Activated T-helper 1 cell treated with anti-CD3 and anti-CD28 coated beads, Interleukin-12 subunit alpha, Interleukin-12 subunit beta, Interleukin-2, Interleukin-4 antibody, amounts not matched to agents 30 ng/mL and 10 ng/mL and 1 ng/mL, durations not matched to agents 14 hours and 24 hours and 36 hours (primary cell): ENCODE results near the gene TH. TPM values are rescaled to one million over a fixed set of nuclear protein-coding genes. Genes with fewer than 3 reads are reported as not detected.

ENCODE experiments used
- DNase-seq: peaks from one replicate; pipeline ENCODE4 v3.0.0; 2021; ENCODE audit warnings: low spot score
- H3K27ac Mint-ChIP-seq: one replicate; pipeline ENCODE4 v1.8.0; 2021; ENCODE audit warnings: mild to moderate bottlenecking, mixed read lengths
- H3K27me3 Mint-ChIP-seq: one replicate; pipeline ENCODE4 v1.8.0; 2022; ENCODE audit warnings: mild to moderate bottlenecking, moderate library complexity, mixed read lengths; ENCODE audit not compliant: insufficient read depth
- H3K36me3 Mint-ChIP-seq: one replicate; pipeline ENCODE4 v1.8.0; 2021; ENCODE audit warnings: low read depth, mixed read lengths
- H3K4me1 Mint-ChIP-seq: one replicate; pipeline ENCODE4 v1.8.0; 2021; ENCODE audit warnings: low read depth, mixed read lengths
- H3K4me3 Mint-ChIP-seq: one replicate; pipeline ENCODE4 v1.8.0; 2021; ENCODE audit warnings: mild to moderate bottlenecking, moderate library complexity, mixed read lengths
- H3K9me3 Mint-ChIP-seq: one replicate; pipeline ENCODE4 v1.8.0; 2021; ENCODE audit warnings: mixed read lengths
- intact Hi-C: fragments of 100-400 bp; cut with micrococcal nuclease; formaldehyde crosslinking; loops from one replicate; pipeline ENCODE4 v1.15.1; 2024
- total RNA-seq: library from RNA; stranded (reverse); gene quantifications from 2 replicates; pipeline ENCODE4 v1.2.3, GENCODE V29; 2022

The TH gene
- total RNA-seq, 1 donor from 2014 or later, result not detected

- H3K4me3 Mint-ChIP-seq, result no peak overlapping the region
- no peaks in the 10 kb centered on the region for H3K36me3 Mint-ChIP-seq
- no peak for DNase-seq
- no peak overlapping the region for H3K27ac Mint-ChIP-seq
- intact Hi-C loops, result no loop called here
- no peaks in the 10 kb centered on the region for H3K4me1 Mint-ChIP-seq
- H3K9me3 Mint-ChIP-seq, result no peaks in the 10 kb centered on the region
- H3K27me3 Mint-ChIP-seq, result no peaks in the 10 kb centered on the region
Measured at GRCh38 chr11:2174361-2174760, 2.7 kb upstream of the TH start.

GRCh38 chr11:2173761-2174160 lies 2.1 kb upstream of the TH start:
- intact Hi-C loops, result no loop called here
- Mint-ChIP-seq H3K27me3 (no peaks in the 10 kb centered on the region), H3K4me3 (no peak overlapping the region), H3K9me3 (no peaks in the 10 kb centered on the region), H3K4me1 (no peaks in the 10 kb centered on the region), H3K27ac (no peak overlapping the region), H3K36me3 (no peaks in the 10 kb centered on the region)
- no peak for DNase-seq

GRCh38 chr11:2173150-2173693 lies 1.6 kb upstream of the TH start:
- Mint-ChIP-seq H3K27me3 (no peaks in the 10 kb centered on the region), H3K4me1 (no peaks in the 10 kb centered on the region), H3K4me3 (no peak overlapping the region), H3K27ac (no peak overlapping the region), H3K36me3 (no peaks in the 10 kb centered on the region), H3K9me3 (no peaks in the 10 kb centered on the region)
- no peak for DNase-seq
- intact Hi-C loops, result no loop called here

- Mint-ChIP-seq H3K27me3 (no peaks in the 10 kb centered on the region), H3K27ac (no peak overlapping the region), H3K4me1 (no peaks in the 10 kb centered on the region), H3K36me3 (no peaks in the 10 kb centered on the region), H3K9me3 (no peaks in the 10 kb centered on the region), H3K4me3 (no peak overlapping the region)
- intact Hi-C loops, result no loop called here
- no peak for DNase-seq
Measured at GRCh38 chr11:2172676-2173075, 1.1 kb upstream of the TH start.

GRCh38 chr11:2169626-2170570 lies 1.7 kb downstream of the TH start:
- DNase-seq, result no peak
- Mint-ChIP-seq H3K27ac (no peak overlapping the region), H3K4me1 (no peaks in the 10 kb centered on the region)

GRCh38 chr11:2169005-2169378 lies 2.6 kb downstream of the TH start:
- no peak for DNase-seq
- H3K27me3 Mint-ChIP-seq, result no peaks in the 10 kb centered on the region
- H3K27ac Mint-ChIP-seq, result no peak overlapping the region
- no peak overlapping the region for H3K4me3 Mint-ChIP-seq
- no peaks in the 10 kb centered on the region for H3K36me3 Mint-ChIP-seq
- H3K9me3 Mint-ChIP-seq, result no peaks in the 10 kb centered on the region
- no peaks in the 10 kb centered on the region for H3K4me1 Mint-ChIP-seq
- intact Hi-C loops, result no loop called here

More at GRCh38 chr11:2169626-2170570, 1.7 kb downstream of the TH start:
- H3K4me3 Mint-ChIP-seq, result no peak overlapping the region
- no peaks in the 10 kb centered on the region for H3K27me3 Mint-ChIP-seq
- intact Hi-C loops, result no loop called here
- no peaks in the 10 kb centered on the region for H3K9me3 Mint-ChIP-seq
- no peaks in the 10 kb centered on the region for H3K36me3 Mint-ChIP-seq

- Mint-ChIP-seq H3K27me3 (no peaks in the 10 kb centered on the region), H3K36me3 (no peaks in the 10 kb centered on the region), H3K4me3 (no peak overlapping the region), H3K27ac (no peak overlapping the region), H3K4me1 (no peaks in the 10 kb centered on the region), H3K9me3 (no peaks in the 10 kb centered on the region)
- intact Hi-C loops, result no loop called here
- no peak for DNase-seq
Measured at GRCh38 chr11:2168286-2169004, 3.2 kb downstream of the TH start.

- H3K27ac Mint-ChIP-seq, result no peak overlapping the region
- no peaks in the 10 kb centered on the region for H3K4me1 Mint-ChIP-seq
- H3K27me3 Mint-ChIP-seq, result no peaks in the 10 kb centered on the region
- H3K36me3 Mint-ChIP-seq, result no peaks in the 10 kb centered on the region
- intact Hi-C loops, result no loop called here
- H3K9me3 Mint-ChIP-seq, result no peaks in the 10 kb centered on the region
- DNase-seq, result no peak
- no peak overlapping the region for H3K4me3 Mint-ChIP-seq
Measured at GRCh38 chr11:2167141-2168045, 4.2 kb downstream of the TH start.

- H3K9me3 Mint-ChIP-seq, result no peaks in the 10 kb centered on the region
- no peaks in the 10 kb centered on the region for H3K36me3 Mint-ChIP-seq
- no peak overlapping the region for H3K4me3 Mint-ChIP-seq
- no peaks in the 10 kb centered on the region for H3K27me3 Mint-ChIP-seq
- no peaks in the 10 kb centered on the region for H3K4me1 Mint-ChIP-seq
- intact Hi-C loops, result no loop called here
- no peak for DNase-seq
- no peak overlapping the region for H3K27ac Mint-ChIP-seq
Measured at GRCh38 chr11:2166091-2166851, 5.3 kb downstream of the TH start.

- no peaks in the 10 kb centered on the region for H3K4me1 Mint-ChIP-seq
- no peak for DNase-seq
- H3K9me3 Mint-ChIP-seq, result no peaks in the 10 kb centered on the region
- no peak overlapping the region for H3K27ac Mint-ChIP-seq
- H3K4me3 Mint-ChIP-seq, result no peak overlapping the region
- H3K36me3 Mint-ChIP-seq, result no peaks in the 10 kb centered on the region
- H3K27me3 Mint-ChIP-seq, result no peaks in the 10 kb centered on the region
- intact Hi-C loops, result no loop called here
Measured at GRCh38 chr11:2165571-2165970, 6.0 kb downstream of the TH start.

GRCh38 chr11:2164861-2165555 lies 6.6 kb downstream of the TH start:
- intact Hi-C loops, result no loop called here
- DNase-seq, result no peak
- no peak overlapping the region for H3K27ac Mint-ChIP-seq
- no peak overlapping the region for H3K4me3 Mint-ChIP-seq
- no peaks in the 10 kb centered on the region for H3K9me3 Mint-ChIP-seq
- no peaks in the 10 kb centered on the region for H3K36me3 Mint-ChIP-seq
- H3K4me1 Mint-ChIP-seq, result no peaks in the 10 kb centered on the region
- no peaks in the 10 kb centered on the region for H3K27me3 Mint-ChIP-seq
